ENCODE results near the gene TOX4. TPM values are rescaled to one million over a fixed set of nuclear protein-coding genes. Genes with fewer than 3 reads are reported as not detected.

Gene TOX4
- total RNA-seq: 20.2 and 23.8 TPM in 2 replicates

DNA sequence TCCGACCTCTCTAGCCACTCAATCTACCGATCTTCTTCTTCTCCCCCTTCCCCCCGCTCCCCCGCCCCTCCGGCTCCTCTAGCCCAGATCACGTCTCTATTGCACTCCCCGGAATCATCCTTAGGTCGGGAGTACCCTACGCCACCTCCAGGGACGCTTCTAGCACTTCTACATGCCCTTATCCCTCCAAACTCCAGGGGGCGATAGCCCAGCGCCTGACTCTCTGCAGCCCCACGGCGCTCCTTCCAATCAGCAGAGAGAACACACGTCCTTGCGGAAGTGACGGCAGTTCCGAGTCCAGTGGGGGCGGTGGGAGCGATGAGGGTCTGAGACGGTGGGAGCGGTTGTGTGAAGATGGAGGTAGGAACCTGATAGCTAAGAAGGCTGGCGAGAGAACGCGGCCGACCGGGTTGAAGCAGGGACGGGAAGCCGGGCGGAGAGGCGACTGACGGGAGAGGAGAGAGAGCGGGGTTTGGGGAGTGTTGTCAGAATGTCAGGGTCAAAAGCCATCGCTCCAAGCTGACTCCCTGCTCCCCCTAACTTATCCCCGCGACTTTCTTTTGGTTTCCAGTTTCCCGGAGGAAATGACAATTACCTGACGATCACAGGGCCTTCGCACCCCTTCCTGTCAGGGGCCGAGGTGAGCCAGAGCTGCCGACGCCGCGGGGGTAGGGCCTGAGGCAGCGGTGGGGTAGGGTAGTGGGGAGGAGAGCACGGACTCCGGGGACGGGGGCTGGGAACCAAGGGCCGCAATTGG lies at the start of gene TOX4, which contains the start of gene RAB2B:
Gene TOX4, plus strand, starts transcription at position 271 of the 757 bp plus-strand sequence. Its CDS starts 84 bp downstream, at position 355.
Gene RAB2B, minus strand, starts transcription at position 35 of the 757 bp plus-strand sequence. CDS start 87 bp downstream, outside the sequence.

DNA sequence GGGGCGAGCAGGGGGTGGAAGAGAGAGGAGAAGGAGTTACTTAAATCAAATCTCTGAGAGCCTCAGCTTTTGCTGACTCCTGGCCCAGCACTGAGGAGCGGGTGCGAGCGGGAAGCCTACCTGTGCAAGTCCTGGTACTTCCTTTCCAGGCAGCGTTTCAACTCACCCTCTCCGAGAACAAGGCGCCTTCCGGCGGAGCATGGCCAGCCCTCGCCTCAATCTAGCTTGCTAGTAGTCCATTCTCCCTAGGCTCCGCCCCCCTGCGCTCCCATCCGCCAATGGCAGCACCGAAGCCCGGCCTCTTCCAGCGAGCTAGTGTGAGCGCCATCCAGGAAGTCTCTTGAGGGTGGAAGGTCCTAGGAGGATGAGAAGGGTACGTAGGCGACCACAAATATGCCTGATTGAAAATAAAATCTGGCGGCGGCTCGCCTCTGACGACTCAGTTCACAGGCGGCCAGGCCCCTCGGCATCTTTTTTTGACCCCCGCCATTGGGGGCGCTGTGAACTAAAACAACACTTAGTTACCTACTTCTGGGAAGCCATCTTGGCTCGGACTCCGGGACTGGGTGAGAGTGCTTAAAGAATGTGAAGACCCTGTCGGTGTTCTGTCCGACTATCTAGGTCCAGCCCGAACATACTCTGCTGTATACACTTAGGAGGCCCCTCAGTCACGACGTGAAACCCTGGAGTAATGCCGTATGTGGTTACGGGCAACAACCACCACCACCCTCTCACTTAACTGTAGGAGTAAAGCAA lies 20.9 kb upstream of the TOX4 start, which contains the start of gene CHD8:
Gene CHD8, minus strand, starts transcription at position 212 of the 756 bp plus-strand sequence. CDS start 24,480 bp downstream, outside the sequence.

DNA sequence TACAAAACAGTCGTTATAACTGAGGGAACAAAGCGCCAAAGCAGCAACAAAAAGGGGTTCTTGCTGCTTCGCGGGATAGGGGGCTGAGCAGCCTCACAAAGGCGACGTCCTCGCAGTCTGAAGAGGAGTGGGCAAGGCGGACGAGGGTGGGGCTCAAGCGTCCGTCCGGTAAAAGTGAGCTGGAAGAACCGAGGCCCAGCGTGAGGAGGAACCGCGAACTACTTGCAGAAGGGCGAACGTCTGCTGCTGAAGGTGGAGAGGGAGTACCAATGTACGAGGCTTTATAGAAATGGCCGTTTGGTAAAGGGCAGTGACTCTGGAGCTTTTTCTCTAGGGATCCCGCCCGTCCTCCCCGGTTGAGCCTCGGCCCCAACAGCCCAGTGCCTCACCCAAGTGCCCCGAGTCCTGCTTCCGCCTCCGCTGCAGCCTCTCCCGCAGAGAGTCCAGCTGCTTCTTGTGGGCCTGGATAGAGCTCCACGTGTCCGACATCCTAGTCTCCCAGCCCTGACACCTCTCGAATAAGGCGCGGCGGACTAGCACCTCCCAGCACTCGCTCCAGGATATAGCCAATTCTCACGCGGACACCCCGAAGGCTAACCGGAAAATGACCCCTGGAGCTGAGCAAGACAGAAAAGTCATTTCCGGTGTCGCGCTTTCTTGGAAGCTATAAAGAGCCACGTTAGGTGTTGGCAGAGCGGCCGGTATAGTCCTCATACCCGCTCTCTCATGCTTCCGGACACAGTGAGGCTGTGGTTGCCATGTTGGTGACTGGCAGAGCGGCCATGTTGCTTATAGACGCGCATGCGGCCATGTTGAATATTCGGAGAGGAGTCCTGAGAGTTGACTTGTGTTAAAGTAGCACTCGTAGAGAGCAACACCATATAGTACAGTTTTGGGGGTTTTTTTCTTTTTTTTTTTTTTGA lies 34.0 kb downstream of the TOX4 start, which contains the start of gene METTL3:
Gene METTL3, minus strand, starts transcription at position 606 of the 923 bp plus-strand sequence. Its CDS starts 117 bp downstream, at position 489.

DNA sequence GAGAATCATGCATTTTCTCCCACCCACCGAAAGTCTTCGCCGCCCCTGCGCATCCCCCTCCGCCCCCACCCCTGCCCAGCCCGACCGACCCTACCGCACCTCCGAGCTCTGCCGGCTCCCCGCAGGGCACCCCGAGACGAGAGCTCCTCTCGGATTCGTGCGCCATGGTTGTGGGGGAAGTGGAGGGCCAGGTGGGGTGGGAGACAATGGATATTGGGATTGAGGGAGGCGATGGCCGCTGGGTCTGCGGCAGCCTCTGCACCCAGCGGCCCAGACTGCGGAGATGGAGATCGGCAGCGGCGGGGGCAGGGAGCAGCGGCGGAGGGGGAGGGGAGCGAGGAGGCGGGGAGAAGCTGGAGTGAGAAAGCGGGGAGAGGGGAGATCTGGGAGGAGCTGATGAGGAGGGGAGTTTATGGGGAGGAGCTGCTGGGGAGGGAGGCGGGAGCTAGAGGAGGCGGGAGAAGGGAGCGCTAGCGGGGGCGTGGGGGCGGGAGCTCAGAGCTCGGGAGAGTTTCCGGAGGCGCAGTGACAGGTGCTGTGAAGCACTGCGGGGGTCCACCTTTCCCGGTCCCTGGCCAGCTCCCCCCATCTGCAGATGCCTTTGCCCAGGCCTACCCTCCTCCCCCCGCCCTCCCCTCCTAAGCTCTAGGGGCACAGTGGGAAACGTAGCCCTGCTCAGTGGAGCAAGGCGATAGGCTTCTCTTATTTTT lies 49.1 kb downstream of the TOX4 start, which contains the start of gene SALL2:
Gene SALL2, minus strand, starts transcription at position 385 of the 710 bp plus-strand sequence. Its CDS starts 219 bp downstream, at position 166.

Other genes starting within 250 kb of the TOX4 start
- gene HNRNPC, start 207.8 kb upstream of the TOX4 start, total RNA-seq: 669 and 675 TPM in 2 replicates
- 0.33 and 0.69 TPM in 2 replicates for gene RPGRIP1, start 197.1 kb upstream of the TOX4 start, total RNA-seq
- 60.9 and 73.1 TPM in 2 replicates for gene SUPT16H, start 93.2 kb upstream of the TOX4 start, total RNA-seq
- gene CHD8, start 21.1 kb upstream of the TOX4 start, total RNA-seq: 51.8 and 54.0 TPM in 2 replicates
- gene RAB2B, start 236 bp upstream of the TOX4 start, total RNA-seq: 25.6 and 28.4 TPM in 2 replicates
- gene METTL3, start 34.1 kb downstream of the TOX4 start, total RNA-seq: 41.7 and 49.8 TPM in 2 replicates
- 0.34 and 0.43 TPM in 2 replicates for gene SALL2, start 49.2 kb downstream of the TOX4 start, total RNA-seq
- not detected in 2 replicates for gene OR10G3, start 102.9 kb downstream of the TOX4 start, total RNA-seq
- gene OR10G2, start 157.7 kb downstream of the TOX4 start, total RNA-seq: not detected in 2 replicates
- gene OR4E2, start 176.6 kb downstream of the TOX4 start, total RNA-seq: not detected in 2 replicates
- gene OR4E1, start 196.6 kb downstream of the TOX4 start, total RNA-seq: not detected in 2 replicates

Measured in dermis lymphatic vessel endothelial cell (primary cell).